ENCODE measurements around the gene TRIM74. TPM values are rescaled to one million over a fixed set of nuclear protein-coding genes. Genes with fewer than 3 reads are reported as not detected.

Gene TRIM74
- total RNA-seq = 0.69 TPM

GRCh38 chr7:72968980-72969516, at the start of gene TRIM74:
Gene TRIM74, minus strand, starts transcription at chr7:72969466. Its CDS starts 3,309 bp downstream, at chr7:72966157.

GRCh38 chr7:72924733-72925545, 44.3 kb downstream of the TRIM74 start, which contains the start of gene POM121:
Gene POM121, plus strand, starts transcription at chr7:72925095. Its CDS starts 27 bp downstream, at chr7:72925122.

Small RNAs within 50 kb of the gene (small RNA-seq; reads per million reads assigned to genes)
- not detected for gene RF00019

Other genes starting within 250 kb of the TRIM74 start
- 2.8 TPM for gene TYW1B, start 141.3 kb downstream of the TRIM74 start, total RNA-seq
- 9.7 TPM for gene POM121, start 44.4 kb downstream of the TRIM74 start, total RNA-seq
- 0.46 TPM for gene SPDYE8, start 60.3 kb upstream of the TRIM74 start, total RNA-seq
- not detected for gene SPDYE11, start 88.4 kb upstream of the TRIM74 start, total RNA-seq
- gene SPDYE9, start 116.6 kb upstream of the TRIM74 start, total RNA-seq = not detected